Gastrocnemius medialis (tissue), 4 donors: ENCODE measurements around the gene CRK. TPM values are rescaled to one million over a fixed set of nuclear protein-coding genes. Genes with fewer than 3 reads are reported as not detected.

Source experiments
- ATAC-seq, 2 donors: fragments of 150-250 bp; one replicate each; pipeline ENCODE4 v1.9.1; 2016
- DNase-seq, 2 donors: peaks; one replicate each; pipeline ENCODE4 v3.0.0-alpha.2; 2019
- H3K27ac ChIP-seq, 4 donors: fragments of 200-600 bp; sonication (generic); 1 replicate in 1 of 4; 2 replicates in 3 of 4; pipeline ENCODE4 v1.5.1; 2016 to 2018; ENCODE audit warnings: mild to moderate bottlenecking in 2 of 4, moderate library complexity in 1 of 4
- H3K27me3 ChIP-seq, 3 donors: fragments of 200-600 bp; sonication (generic) in 2 of 3; 1 replicate in 1 of 3; 2 replicates in 2 of 3; pipeline versions ENCODE4 v1.5.1 to v1.6.0; 2016 to 2019; ENCODE audit warnings: mild to moderate bottlenecking in 1 of 3, moderate library complexity in 1 of 3
- H3K36me3 ChIP-seq, 2 donors: fragments of 200-600 bp; sonication (generic) in 1 of 2; one replicate each; pipeline ENCODE4 v1.5.1; 2017 to 2018
- H3K4me1 ChIP-seq, 2 donors: fragments of 200-600 bp; sonication (generic) in 1 of 2; one replicate each; pipeline ENCODE4 v1.5.1; 2016 to 2017; ENCODE audit warnings: mild to moderate bottlenecking in 2 of 2
- H3K4me3 ChIP-seq, 4 donors: fragments of 200-600 bp; sonication (generic) in 3 of 4; 1 replicate in 1 of 4; 2 replicates in 3 of 4; pipeline ENCODE4 v1.5.1; 2016 to 2019; ENCODE audit warnings: mild to moderate bottlenecking in 2 of 4
- H3K9me3 ChIP-seq, 3 donors: fragments of 200-600 bp; sonication (generic) in 2 of 3; 1 replicate in 1 of 3; 2 replicates in 2 of 3; pipeline ENCODE4 v1.5.1; 2016 to 2019
- POLR2A ChIP-seq, 2 donors: fragments of 450-650 bp; IDR thresholded peaks; one replicate each; pipeline ENCODE4 v1.6.1; 2017; ENCODE audit warnings: antibody characterized with exemption in 2 of 2, mild to moderate bottlenecking in 2 of 2, moderate library complexity in 2 of 2
- in situ Hi-C, 4 donors: fragments of 200-750 bp; cut with MboI; loops; one replicate each; pipeline versions ENCODE4 v1.15.0 to v1.8.0; 2017; ENCODE audit warnings: low sequenced_read_pairs in 4 of 4
- intact Hi-C: fragments of 100-400 bp; cut with DNase I; formaldehyde crosslinking; loops from one replicate; pipeline ENCODE4 v1.15.1; 2023; ENCODE audit warnings: low total_unique reads
- total RNA-seq, 4 donors: library from RNA; depleted of rRNA; stranded (reverse); fragments of >200 nt; gene quantifications; one replicate each; pipeline versions ENCODE4 v1.1.0 to v1.2.3, GENCODE V29; 2016
- TF ChIP-seq, protein P1 (sequence below), 5 experiments: fragments of 450-650 bp in 3 of 5; fragments of 200-600 bp in 2 of 5; sonication (generic) in 2 of 5; IDR thresholded peaks in 4 of 5; conservative IDR thresholded peaks in 1 of 5; 1 replicate in 4 of 5; 2 replicates in 1 of 5; pipeline ENCODE4 v1.5.1; 2016 to 2019; ENCODE audit warnings: antibody characterized with exemption in 5 of 5, mild to moderate bottlenecking in 3 of 5, moderate library complexity in 3 of 5

The CRK gene
- total RNA-seq, 4 donors from 2014 or later = 48.6 to 64.6 (median 56.7) TPM

GRCh38 chr17:1377334-1377733, 78.7 kb downstream of the CRK start:
- intact Hi-C loops (loop anchor here (5.0 kb wide), 1 partner anchor 70 kb away; no protein-coding TSS in a partner anchor), in situ Hi-C loops (no loop called here)
- H3K9me3 ChIP-seq = no peaks in the 10 kb centered on the region
- no peaks in the 10 kb centered on the region for H3K36me3 ChIP-seq
- H3K4me1 ChIP-seq = peaks cover 81 to 82% of the 10 kb centered on the region in 2 donors
- H3K27ac ChIP-seq = peak overlapping the region; percentile 34 to 98 (median 58)
- H3K27me3 ChIP-seq = no peaks in the 10 kb centered on the region
- ATAC-seq (no peak), DNase-seq (no peak)
- no peak overlapping the region for H3K4me3 ChIP-seq
- no peak for TF ChIP-seq POLR2A (IDR thresholded peaks at IDR 0.05)
- TF ChIP-seq, protein P1, sequence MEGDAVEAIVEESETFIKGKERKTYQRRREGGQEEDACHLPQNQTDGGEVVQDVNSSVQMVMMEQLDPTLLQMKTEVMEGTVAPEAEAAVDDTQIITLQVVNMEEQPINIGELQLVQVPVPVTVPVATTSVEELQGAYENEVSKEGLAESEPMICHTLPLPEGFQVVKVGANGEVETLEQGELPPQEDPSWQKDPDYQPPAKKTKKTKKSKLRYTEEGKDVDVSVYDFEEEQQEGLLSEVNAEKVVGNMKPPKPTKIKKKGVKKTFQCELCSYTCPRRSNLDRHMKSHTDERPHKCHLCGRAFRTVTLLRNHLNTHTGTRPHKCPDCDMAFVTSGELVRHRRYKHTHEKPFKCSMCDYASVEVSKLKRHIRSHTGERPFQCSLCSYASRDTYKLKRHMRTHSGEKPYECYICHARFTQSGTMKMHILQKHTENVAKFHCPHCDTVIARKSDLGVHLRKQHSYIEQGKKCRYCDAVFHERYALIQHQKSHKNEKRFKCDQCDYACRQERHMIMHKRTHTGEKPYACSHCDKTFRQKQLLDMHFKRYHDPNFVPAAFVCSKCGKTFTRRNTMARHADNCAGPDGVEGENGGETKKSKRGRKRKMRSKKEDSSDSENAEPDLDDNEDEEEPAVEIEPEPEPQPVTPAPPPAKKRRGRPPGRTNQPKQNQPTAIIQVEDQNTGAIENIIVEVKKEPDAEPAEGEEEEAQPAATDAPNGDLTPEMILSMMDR (IDR thresholded peaks at IDR 0.05 in 4 of 5, conservative IDR thresholded peaks at IDR 0.05 in 1 of 5) = no peak

- H3K9me3 ChIP-seq = no peaks in the 10 kb centered on the region
- TF ChIP-seq, protein P1 (IDR thresholded peaks at IDR 0.05 in 4 of 5, conservative IDR thresholded peaks at IDR 0.05 in 1 of 5) = no peak
- TF ChIP-seq POLR2A (IDR thresholded peaks at IDR 0.05) = no peak
- DNase-seq (no peak), ATAC-seq (no peak)
- intact Hi-C loops (loop anchor here (5.0 kb wide), 1 partner anchor 71 kb away; no protein-coding TSS in a partner anchor), in situ Hi-C loops (no loop called here)
- peak overlapping the region in 1 of 4 donors; percentile 17 for H3K4me3 ChIP-seq
- H3K4me1 ChIP-seq = peaks cover 89 to 91% of the 10 kb centered on the region in 2 donors
- no peaks in the 10 kb centered on the region for H3K27me3 ChIP-seq
- no peaks in the 10 kb centered on the region for H3K36me3 ChIP-seq
- peak overlapping the region; percentile 34 to 98 (median 58) for H3K27ac ChIP-seq
Measured at GRCh38 chr17:1376061-1376460, 80.0 kb downstream of the CRK start.

GRCh38 chr17:1375615-1376014, 80.4 kb downstream of the CRK start:
- TF ChIP-seq, protein P1 (IDR thresholded peaks at IDR 0.05 in 4 of 5, conservative IDR thresholded peaks at IDR 0.05 in 1 of 5) = no peak
- no peak for TF ChIP-seq POLR2A (IDR thresholded peaks at IDR 0.05)
- intact Hi-C loops (loop anchor here (5.0 kb wide), 1 partner anchor 72 kb away; no protein-coding TSS in a partner anchor), in situ Hi-C loops (no loop called here)
- H3K4me1 ChIP-seq = peaks cover 88 to 89% of the 10 kb centered on the region in 2 donors
- DNase-seq (no peak), ATAC-seq (no peak)
- no peaks in the 10 kb centered on the region for H3K27me3 ChIP-seq
- no peaks in the 10 kb centered on the region for H3K36me3 ChIP-seq
- H3K9me3 ChIP-seq = no peaks in the 10 kb centered on the region
- peak overlapping the region; percentile 34 to 98 (median 58) for H3K27ac ChIP-seq
- peak overlapping the region in 1 of 4 donors; percentile 17 for H3K4me3 ChIP-seq

GRCh38 chr17:1374431-1375177, 81.4 kb downstream of the CRK start:
- no peak for TF ChIP-seq POLR2A (IDR thresholded peaks at IDR 0.05)
- TF ChIP-seq, protein P1 (IDR thresholded peaks at IDR 0.05 in 4 of 5, conservative IDR thresholded peaks at IDR 0.05 in 1 of 5) = no peak
- DNase-seq (no peak), ATAC-seq (no peak)
- peak overlapping the region; percentile 3 to 98 (median 49) for H3K27ac ChIP-seq
- no peak overlapping the region for H3K4me3 ChIP-seq
- peaks cover 80 to 83% of the 10 kb centered on the region in 2 donors for H3K4me1 ChIP-seq
- intact Hi-C loops (loop anchor here (5.0 kb wide), 1 partner anchor 73 kb away; no protein-coding TSS in a partner anchor), in situ Hi-C loops (loop anchor here in 1 of 4 donors (25.0 kb wide), 1 partner anchor 138 kb away; the partner anchor contains the start of gene INPP5K)
- no peaks in the 10 kb centered on the region for H3K9me3 ChIP-seq
- no peaks in the 10 kb centered on the region for H3K36me3 ChIP-seq
- no peaks in the 10 kb centered on the region for H3K27me3 ChIP-seq
